ENCODE data around the gene TBATA. TPM values are rescaled to one million over a fixed set of nuclear protein-coding genes. Genes with fewer than 3 reads are reported as not detected.

The TBATA gene
- total RNA-seq, 5 donors from 2014 or later (not counting 1 experiment from before 2014, with no cell fraction given), result not detected

Other genes with a start within 250 kb of the TBATA start
- 100 to 1,000 TPM in 1 of 5 donors, 10 to 100 TPM in 4; 32.6 to 146 (median 63.0) TPM for gene PRF1, start 182.6 kb downstream of the TBATA start, total RNA-seq
- under 1 TPM in 4 of 5 donors, not detected in 1; 0.09 to 0.13 (median 0.10) TPM for gene ADAMTS14, start 112.9 kb downstream of the TBATA start, total RNA-seq
- gene SGPL1, start 30.6 kb upstream of the TBATA start, total RNA-seq, result 10 to 100 TPM; 25.0 to 36.8 (median 27.9) TPM
- 10 to 100 TPM in 1 of 5 donors, 1 to 10 TPM in 4; 6.5 to 10.0 (median 9.2) TPM for gene PCBD1, start 103.2 kb upstream of the TBATA start, total RNA-seq

All from T-cell (primary cell).